Superior temporal gyrus (tissue), 1 donor: Measurements from ENCODE around the gene DYRK2.
A peak's percentile ranks its signal among the peaks of the same experiment; 100 is the strongest.

Source experiments
- DNase-seq: peaks from one replicate; pipeline ENCODE4 v3.0.0-alpha.2; 2016; ENCODE audit errors: extremely low spot score

DYRK2 gene

DNA sequence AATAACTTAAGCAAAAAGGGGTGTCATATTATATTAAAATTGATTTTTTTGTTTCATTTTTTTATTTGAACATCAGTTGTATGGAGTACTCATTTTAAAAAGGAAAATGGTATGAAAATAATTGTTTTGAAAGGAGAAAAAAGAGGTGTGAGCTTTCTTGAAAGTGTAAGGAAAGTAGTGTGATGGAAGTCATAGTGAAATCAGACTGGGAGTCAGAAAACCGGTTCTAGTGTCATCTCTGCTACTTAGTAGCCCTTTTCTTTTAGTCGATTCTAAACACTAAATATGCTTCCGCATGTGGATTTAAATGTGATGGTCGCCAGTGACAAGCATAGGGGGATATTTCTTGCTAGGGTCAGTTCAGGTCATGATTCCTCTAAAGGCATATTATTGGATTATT lies 1.8 kb upstream of the DYRK2 start:
- no peak for DNase-seq

- DNase-seq = no peak
Measured at GRCh38 chr12:67647181-67647798, 1.3 kb upstream of the DYRK2 start.

DNA sequence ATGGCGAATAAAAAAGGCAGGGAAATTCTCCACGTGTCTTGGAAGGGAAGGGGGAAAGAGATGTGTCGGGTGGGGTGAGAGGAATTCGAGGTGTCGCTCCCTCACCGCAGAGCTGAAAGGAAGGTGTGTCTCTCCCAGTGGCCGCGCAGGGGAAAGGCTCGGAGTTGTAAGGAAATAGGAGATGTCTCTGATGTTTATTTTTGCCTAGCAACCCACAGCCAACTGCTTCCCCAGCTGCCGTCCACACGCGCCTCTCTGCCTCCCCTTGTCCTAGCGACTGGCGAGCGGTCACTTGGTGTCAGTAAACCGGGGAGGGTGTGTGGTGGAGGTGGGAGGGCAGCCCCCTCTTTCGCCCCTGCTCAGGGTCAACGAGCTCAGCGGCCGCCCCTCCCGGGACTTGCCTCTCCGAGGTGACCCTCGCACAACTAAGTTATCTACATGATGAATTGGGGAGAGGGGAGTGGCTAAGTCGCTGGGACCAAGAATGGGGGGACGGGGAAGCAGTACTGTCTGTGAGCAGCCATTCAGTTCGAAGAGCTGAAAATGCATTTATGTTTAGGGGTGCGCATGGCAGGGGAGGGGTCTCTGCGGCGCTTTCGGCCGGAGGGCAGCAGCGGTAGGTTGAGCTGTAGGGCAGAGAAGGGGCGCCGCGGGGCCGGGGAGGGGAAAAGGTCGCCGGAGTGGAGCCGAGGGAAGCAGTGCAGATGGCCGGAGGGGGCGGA lies 585 bp upstream of the DYRK2 start:
- peak; percentile 52 for DNase-seq

DNA sequence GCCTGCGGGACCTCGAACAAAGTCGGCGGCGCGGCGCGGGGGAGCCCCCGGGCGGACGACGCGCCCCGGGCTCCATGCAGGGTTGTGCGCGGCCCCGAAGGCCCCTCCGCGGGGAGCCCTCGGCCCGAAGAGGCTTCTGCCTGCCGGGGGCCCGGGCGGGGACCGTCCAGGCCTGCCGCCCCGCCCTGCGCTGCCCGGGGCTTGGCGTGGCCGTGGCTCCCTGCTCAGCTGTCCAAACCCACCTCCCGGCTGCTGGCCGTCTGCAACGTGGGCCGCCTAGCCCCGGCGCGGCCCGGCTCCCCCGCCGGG lies 670 bp downstream of the DYRK2 start:
- no peak for DNase-seq

GRCh38 chr12:67649570-67650387 lies 1.2 kb downstream of the DYRK2 start:
- DNase-seq = no peak

DNA sequence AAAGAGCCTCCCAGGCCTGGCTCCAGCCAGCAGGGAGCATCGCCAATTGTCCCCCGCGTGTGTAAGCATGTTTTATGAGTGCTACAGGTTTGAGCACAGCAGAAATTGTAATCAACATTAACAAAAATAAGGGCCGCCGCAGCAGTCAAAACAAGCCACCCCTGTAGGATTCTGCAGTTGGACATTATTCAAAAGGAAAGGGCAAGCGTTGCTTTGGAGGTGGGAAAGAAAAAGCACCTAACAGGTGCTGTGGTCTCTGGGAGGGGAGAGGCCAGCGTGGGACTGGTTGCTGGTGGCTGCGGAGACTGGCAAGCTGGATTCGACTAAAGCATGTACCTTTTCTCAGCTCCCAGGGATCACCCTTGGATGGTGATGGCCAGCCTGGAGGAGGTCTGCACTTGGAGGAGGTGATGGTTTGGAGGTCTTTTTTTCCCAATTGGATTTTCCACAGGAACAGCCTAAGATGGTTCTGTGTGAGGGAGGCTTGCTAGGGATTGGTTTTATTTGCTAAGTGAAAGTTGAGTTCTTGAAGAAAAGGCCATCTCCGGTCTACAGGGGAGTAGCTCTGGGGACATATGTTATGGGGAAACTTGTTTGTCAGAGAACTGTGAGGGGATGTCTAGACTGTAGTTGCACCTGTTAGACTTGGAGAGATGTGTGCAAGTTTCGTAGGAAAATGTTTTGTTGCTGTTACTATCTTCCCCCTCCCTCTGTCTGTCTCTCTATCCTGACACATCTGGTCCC lies 2.0 kb downstream of the DYRK2 start:
- DNase-seq = peak; percentile 47

- DNase-seq = peak; percentile 74
Measured at GRCh38 chr12:67651132-67651695, 2.7 kb downstream of the DYRK2 start.

DNA sequence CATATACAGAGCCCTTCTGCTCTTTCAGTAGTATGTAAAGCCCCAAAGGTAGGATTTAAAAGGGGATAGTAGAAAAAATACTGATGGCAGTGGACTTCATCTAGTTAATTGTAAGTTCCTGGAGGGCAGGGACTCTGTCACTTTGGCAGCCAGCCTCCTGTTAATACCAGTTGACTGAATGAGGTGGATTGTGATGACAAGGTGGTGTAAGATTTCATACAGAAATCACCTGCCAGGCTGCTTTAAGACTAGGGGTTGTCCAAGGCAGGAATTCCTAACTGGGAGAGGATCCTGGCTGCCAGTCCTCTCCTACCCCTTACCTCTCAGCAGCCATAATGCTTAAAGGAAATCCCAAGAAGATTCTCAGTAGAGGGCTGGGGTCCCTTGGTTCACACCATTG lies 7.3 kb downstream of the DYRK2 start:
- no peak for DNase-seq

GRCh38 chr12:67656251-67656650 lies 7.7 kb downstream of the DYRK2 start:
- DNase-seq = no peak

DNA sequence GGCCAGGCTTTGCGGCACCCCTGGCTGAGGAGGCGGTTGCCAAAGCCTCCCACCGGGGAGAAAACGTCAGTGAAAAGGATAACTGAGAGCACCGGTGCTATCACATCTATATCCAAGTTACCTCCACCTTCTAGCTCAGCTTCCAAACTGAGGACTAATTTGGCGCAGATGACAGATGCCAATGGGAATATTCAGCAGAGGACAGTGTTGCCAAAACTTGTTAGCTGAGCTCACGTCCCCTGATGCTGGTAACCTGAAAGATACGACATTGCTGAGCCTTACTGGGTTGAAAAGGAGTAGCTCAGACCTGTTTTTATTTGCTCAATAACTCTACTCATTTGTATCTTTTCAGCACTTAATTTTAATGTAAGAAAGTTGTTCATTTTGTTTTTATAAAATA lies 9.9 kb downstream of the DYRK2 start:
- DNase-seq = no peak

- no peak for DNase-seq
Measured at GRCh38 chr12:67659292-67659691, 10.7 kb downstream of the DYRK2 start.

DNA sequence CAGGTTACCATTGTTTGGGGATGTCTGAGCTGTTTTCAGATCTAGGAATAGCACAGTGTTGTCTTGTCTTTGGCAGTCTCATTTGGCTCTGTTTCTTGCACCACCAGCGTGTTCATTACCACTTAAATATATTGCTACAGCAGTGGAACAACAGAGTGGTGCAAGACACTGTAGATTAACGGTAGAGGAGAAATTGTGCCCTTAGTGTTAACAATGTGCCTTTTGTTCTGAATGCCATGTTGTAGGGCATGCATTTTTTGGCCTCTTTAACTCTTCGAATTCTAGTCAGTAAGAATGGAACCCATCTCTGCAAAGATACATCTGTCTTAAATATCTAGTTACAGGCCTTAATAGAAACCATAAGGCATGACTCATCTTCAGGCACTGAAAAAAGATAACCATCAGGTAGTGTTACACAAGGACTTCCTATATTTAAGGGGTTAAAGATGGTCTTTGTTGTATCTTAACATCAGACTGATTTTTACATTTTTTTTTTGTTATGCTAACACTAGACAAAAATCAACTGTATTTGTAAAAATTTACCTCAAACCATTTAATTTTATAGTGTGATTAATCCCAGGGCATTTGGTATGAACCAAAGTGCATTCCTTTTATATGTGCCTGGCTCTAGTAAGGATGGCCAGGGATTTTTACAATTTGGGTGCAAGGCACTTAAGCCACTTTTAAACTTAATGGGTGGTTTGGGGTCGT lies 12.9 kb downstream of the DYRK2 start:
- no peak for DNase-seq

- no peak for DNase-seq
Measured at GRCh38 chr12:67662910-67663538, 14.5 kb downstream of the DYRK2 start.

DNA sequence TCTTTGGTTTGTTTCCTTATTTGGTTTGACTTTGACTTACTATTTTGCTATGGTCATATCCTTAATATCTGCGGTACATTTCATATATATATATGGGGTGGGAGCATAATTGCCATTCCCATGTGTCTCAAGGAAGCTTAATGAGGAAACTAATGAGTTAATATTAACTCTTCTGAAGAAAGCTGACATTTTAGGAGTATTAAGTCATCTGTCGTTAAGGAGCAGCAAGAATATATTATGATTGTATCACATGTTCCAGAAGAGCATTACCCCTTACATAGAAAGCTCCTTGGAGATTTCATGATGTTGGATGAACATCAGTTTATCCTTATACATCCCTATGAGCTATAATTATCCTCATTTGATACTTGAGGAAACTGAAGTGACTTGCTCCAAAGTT lies 15.6 kb downstream of the DYRK2 start:
- DNase-seq = no peak

DNA sequence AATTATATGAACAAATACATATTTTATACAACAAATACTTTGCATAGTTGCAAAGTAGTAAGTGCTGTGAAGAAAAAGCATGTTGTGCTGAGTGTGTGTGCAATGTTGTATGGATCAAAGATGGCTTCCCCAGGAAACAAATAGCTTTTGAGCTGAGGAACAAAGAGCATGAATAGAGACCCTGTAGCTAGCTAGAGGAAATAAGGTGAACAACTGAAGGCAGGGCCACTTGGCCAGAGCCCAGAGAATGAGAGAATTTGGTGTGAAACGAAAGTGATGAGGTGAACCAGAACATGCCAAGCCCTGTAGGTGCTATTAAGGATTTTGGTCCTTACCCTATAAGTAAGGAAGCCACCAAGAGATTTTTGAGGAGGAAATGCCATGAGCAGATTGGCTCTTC lies 17.1 kb downstream of the DYRK2 start:
- no peak for DNase-seq

- DNase-seq = no peak
Measured at GRCh38 chr12:67666605-67667004, 18.1 kb downstream of the DYRK2 start.

GRCh38 chr12:67667276-67668073 lies 18.9 kb downstream of the DYRK2 start:
- DNase-seq = no peak

- DNase-seq = no peak
Measured at GRCh38 chr12:67669217-67669933, 20.8 kb downstream of the DYRK2 start.

- no peak for DNase-seq
Measured at GRCh38 chr12:67669934-67670631, 21.5 kb downstream of the DYRK2 start.
